HepG2 (cell line): ENCODE data around the gene KIF25. TPM values are rescaled to one million over a fixed set of nuclear protein-coding genes. Genes with fewer than 3 reads are reported as not detected.

Source experiments
- ATAC-seq: fragments of 200-7000 bp; cut with Tn5 transposase; 3 replicates; pipeline ENCODE4 v1.9.1; 2020; ENCODE audit warnings: mild to moderate bottlenecking, moderate library complexity
- BruUV-seq: library from RNA; stranded (reverse); fragments of 400-500 nt; replicated peaks from 2 replicates; lab custom pipeline; 2021; lab: Mats Ljungman, UMichigan
- CTCF ChIA-PET: fragments of 300-600 bp; formaldehyde crosslinking; extraction: SDS; loops from one replicate; lab custom pipeline; 2021; ENCODE audit warnings: low total read pairs, inconsistent platforms, low intra/inter-chr PET ratio; lab: Yijun Ruan, JAX
- POLR2A ChIA-PET: fragments of 350-600 bp; sonication (Branson Sonifier 250); formaldehyde crosslinking; loops from one replicate; lab custom pipeline; 2020; ENCODE audit warnings: antibody characterized with exemption, inconsistent platforms; lab: Yijun Ruan, JAX
- DNase-seq: peaks from one replicate; pipeline ENCODE4 v3.0.0-alpha.2; 2015; ENCODE audit warnings: low spot score
- FAIRE-seq: peaks from 3 replicates; lab custom pipeline; 2011; peaks lifted over from hg19 to GRCh38; lab: Jason Lieb, UNC
- H2AFZ ChIP-seq: one replicate; pipeline ENCODE4 v1.6.1; 2011; ENCODE audit warnings: low read length, inconsistent platforms
- H3K27ac ChIP-seq: fragments of 300-600 bp; 3 replicates; pipeline ENCODE4 v1.8.0; 2011; ENCODE audit warnings: mixed run types, mild to moderate bottlenecking, mixed read lengths, low read length, inconsistent platforms; ENCODE audit not compliant: insufficient read depth; ENCODE audit errors: extremely low read length
- H3K27me3 ChIP-seq, 2 experiments: fragments of 200-600 bp in 1 of 2; 2 replicates in 1 of 2; 3 replicates in 1 of 2; pipeline versions ENCODE4 v1.6.0 to v1.8.0; 2011; ENCODE audit warnings: low read length in 2 of 2, mild to moderate bottlenecking in 2 of 2, moderate library complexity in 2 of 2, inconsistent platforms in 1 of 2; ENCODE audit not compliant: insufficient read depth in 2 of 2, control insufficient read depth in 1 of 2
- H3K36me3 ChIP-seq, 2 experiments: fragments of 200-600 bp in 1 of 2; replicated peaks in 1 of 2; 2 replicates in 1 of 2; 3 replicates in 1 of 2; pipeline versions ENCODE4 v1.5.1 to v1.8.0; 2011; ENCODE audit warnings: low read length in 2 of 2, inconsistent platforms in 1 of 2; ENCODE audit not compliant: insufficient read depth in 2 of 2, control insufficient read depth in 1 of 2
- H3K4me1 ChIP-seq: 2 replicates; pipeline ENCODE4 v1.5.1; 2012; ENCODE audit warnings: low read length, inconsistent platforms; ENCODE audit not compliant: insufficient read depth
- H3K4me2 ChIP-seq: 2 replicates; pipeline ENCODE4 v1.6.0; 2011; ENCODE audit warnings: low read depth, low read length, inconsistent platforms
- H3K4me3 ChIP-seq, 3 experiments: fragments of 200-600 bp in 1 of 3; sonication (generic), shearing (Covaris generic) in 1 of 3; replicated peaks in 1 of 3; 2 replicates each; pipeline ENCODE4 v1.5.1; 2011 to 2016; ENCODE audit warnings: low read length in 3 of 3, inconsistent platforms in 2 of 3, low read depth in 2 of 3, mild to moderate bottlenecking in 2 of 3, control low read depth in 1 of 3, mixed read lengths in 1 of 3; ENCODE audit not compliant: insufficient read depth in 1 of 3
- H3K79me2 ChIP-seq: one replicate; pipeline ENCODE4 v1.6.1; 2011; ENCODE audit warnings: low read length, inconsistent platforms; ENCODE audit not compliant: insufficient read depth
- H3K9ac ChIP-seq: 2 replicates; pipeline ENCODE4 v1.6.0; 2011; ENCODE audit warnings: mild to moderate bottlenecking, low read depth, low read length, inconsistent platforms; ENCODE audit not compliant: insufficient read depth
- H3K9me3 ChIP-seq: 2 replicates; pipeline ENCODE4 v1.5.1; 2012; ENCODE audit warnings: mild to moderate bottlenecking, low read length
- H4K20me1 ChIP-seq: 2 replicates; pipeline ENCODE4 v1.6.0; 2011; ENCODE audit warnings: inconsistent platforms, mild to moderate bottlenecking, low read length, moderate library complexity; ENCODE audit not compliant: insufficient read depth
- MAF1 ChIP-seq: sonication (generic); formaldehyde crosslinking; IDR thresholded peaks from 2 replicates; pipeline ENCODE4 v1.5.0; 2020; ENCODE audit warnings: missing genetic modification reagents, borderline replicate concordance
- MAFF ChIP-seq: IDR thresholded peaks from 2 replicates; pipeline ENCODE4 v1.6.1; 2011; ENCODE audit warnings: low read depth, low read length, improper control_type of control experiment
- MAFK ChIP-seq, 2 experiments: IDR thresholded peaks in 1 of 2; conservative IDR thresholded peaks in 1 of 2; 2 replicates each; pipeline ENCODE4 v1.6.1; 2011; ENCODE audit warnings: improper control_type of control experiment in 2 of 2, low read length in 2 of 2
- MATR3 ChIP-seq: sonication (generic); formaldehyde crosslinking; IDR thresholded peaks from 2 replicates; pipeline ENCODE4 v1.4.0; 2020; ENCODE audit warnings: missing genetic modification reagents
- RERE ChIP-seq: IDR thresholded peaks from 2 replicates; pipeline ENCODE4 v1.6.1; 2016; ENCODE audit warnings: low read depth, missing genetic modification reagents, missing compliant biosample characterization
- SAP130 ChIP-seq: IDR thresholded peaks from 2 replicates; pipeline ENCODE4 v1.6.1; 2016; ENCODE audit warnings: low read depth
- TCF12 ChIP-seq, 2 experiments: fragments of 450-650 bp in 1 of 2; sonication (generic) in 1 of 2; formaldehyde crosslinking in 1 of 2; IDR thresholded peaks; 2 replicates each; pipeline versions ENCODE4 v1.6.1 to v1.8.0; 2017 to 2022; ENCODE audit warnings: antibody characterized with exemption in 1 of 2, mild to moderate bottlenecking in 1 of 2, missing genetic modification reagents in 1 of 2, moderate library complexity in 1 of 2
- TGIF2 ChIP-seq: IDR thresholded peaks from 2 replicates; pipeline ENCODE4 v1.6.1; 2016; ENCODE audit warnings: control low read depth, missing compliant biosample characterization
- ZMYM4 ChIP-seq: sonication (generic); formaldehyde crosslinking; IDR thresholded peaks from 2 replicates; pipeline ENCODE4 v1.8.1; 2023; ENCODE audit warnings: mild to moderate bottlenecking, missing genetic modification reagents
- ZNF430 ChIP-seq: sonication (generic); formaldehyde crosslinking; IDR thresholded peaks from 2 replicates; pipeline ENCODE4 v1.9.0; 2021; ENCODE audit warnings: mild to moderate bottlenecking, missing genetic modification reagents
- ZNF703 ChIP-seq: sonication (generic); formaldehyde crosslinking; IDR thresholded peaks from 2 replicates; pipeline ENCODE4 v1.5.1; 2020; ENCODE audit warnings: missing genetic modification reagents, mild to moderate bottlenecking, moderate library complexity, borderline replicate concordance
- ZNF704 ChIP-seq: sonication (generic); formaldehyde crosslinking; IDR thresholded peaks from 2 replicates; pipeline ENCODE4 v1.8.1; 2023; ENCODE audit warnings: mild to moderate bottlenecking, inconsistent platforms, moderate library complexity, missing genetic modification reagents, borderline replicate concordance
- WGBS: methylation state at CpG from one replicate; pipeline ENCODE4 v1.1.6; 2017; ENCODE audit warnings: low lambda C conversion rate; 5-methylcytosine and 5-hydroxymethylcytosine counted together
- in situ Hi-C: cut with HindIII; loops from 2 replicates; pipeline ENCODE4 v1.10.0; 2017; ENCODE audit warnings: low pct_unique_long_range_greater_than_20kb; ENCODE audit not compliant: extremely low pct_ligation_motif_present
- intact Hi-C: fragments of 100-400 bp; cut with micrococcal nuclease; formaldehyde crosslinking; loops from one replicate; pipeline ENCODE4 v1.10.0; 2022; ENCODE audit not compliant: unreplicated experiment
- polyA plus RNA-seq, 8 experiments: library from polyadenylated mRNA; depleted of rRNA in 3 of 8; stranded (reverse) in 7 of 8; unstranded in 1 of 8; fragments of >200 nt; fragmentation: Illumina TruSeq in 4 of 8; extraction: Trizol in 4 of 8; gene quantifications; 2 replicates each; pipeline versions ENCODE4 v1.2.1 to v1.2.3, GENCODE V29; 2011 to 2016; ENCODE audit warnings: low read depth in 4 of 8, missing spikeins in 1 of 8, mixed read lengths in 1 of 8; ENCODE audit not compliant: insufficient read depth in 1 of 8
- total RNA-seq, 5 experiments: library from RNA; depleted of rRNA; stranded (reverse); fragments of >200 nt; fragmentation: Illumina TruSeq; extraction: Trizol; gene quantifications; 2 replicates each; pipeline ENCODE4 v1.2.3, GENCODE V29; 2016; ENCODE audit warnings: low read depth in 1 of 5

Gene KIF25
- total and polyA plus RNA-seq, 2 of the 13 experiments (the other 11 are each of a cell fraction or from before 2014, with no cell fraction given), result not detected

GRCh38 chr6:168016721-168017525 is 19.5 kb downstream of the KIF25 start:
- no peak for DNase-seq
- no peaks in the 10 kb centered on the region for H4K20me1 ChIP-seq
- ChIA-PET CTCF (no interaction called here), POLR2A (no interaction called here)
- no peak overlapping the region for H3K9ac ChIP-seq
- H3K4me1 ChIP-seq, result peaks cover 29% of the 10 kb centered on the region
- no peak overlapping the region for H2AFZ ChIP-seq
- H3K9me3 ChIP-seq, result peaks cover 8% of the 10 kb centered on the region
- no peaks in the 10 kb centered on the region for H3K79me2 ChIP-seq
- H3K27ac ChIP-seq, result no peak overlapping the region
- no peak for ATAC-seq
- FAIRE-seq, result no peak
- no peak overlapping the region for H3K4me2 ChIP-seq
- TF ChIP-seq RERE (CRISPR knock-in tag) (no peak), ZNF703 (CRISPR knock-in tag) (no peak), ZMYM4 (CRISPR knock-in tag) (no peak), ZNF430 (CRISPR knock-in tag) (no peak), ZNF704 (CRISPR knock-in tag) (no peak), TGIF2 (no peak), MATR3 (no peak), MAF1 (CRISPR knock-in tag) (no peak), MAFK (conservative IDR thresholded peaks at IDR 0.05 in 1 of 2, IDR thresholded peaks at IDR 0.05 in 1 of 2; ENCODE audit: low read length in 2 of 2) (peak; percentile 37 to 57; a peak in 3 of 4 replicates), SAP130 (CRISPR knock-in tag) (no peak), TCF12 (IDR thresholded peaks at IDR 0.05) (no peak), TCF12 (CRISPR knock-in tag; IDR thresholded peaks at IDR 0.05) (no peak), MAFF (peak; percentile 23; the same call in 1 of the 2 replicates)
- intact Hi-C loops, result no loop called here
- H3K36me3 ChIP-seq, result no peaks in the 10 kb centered on the region
- BruUV-seq, result no TSS peak
- H3K27me3 ChIP-seq, result peaks cover 2 to 19% of the 10 kb centered on the region in 2 experiments; a peak in 3 of 5 replicates
- WGBS, result 72% methylated on average over 16 of the region's 18 CpGs
- in situ Hi-C loops, result no loop called here
- H3K4me3 ChIP-seq, result no peak overlapping the region
